C4-2B (cell line): Measurements from ENCODE around the gene PLXNA1.

Experiments used
- ZFX ChIP-seq: fragments of 450-650 bp; IDR thresholded peaks from 2 replicates; pipeline ENCODE4 v1.6.1; 2017
- TF ChIP-seq, protein P1 (sequence below): fragments of 450-650 bp; conservative IDR thresholded peaks from 2 replicates; pipeline ENCODE4 v1.5.1; 2017; ENCODE audit warnings: mild to moderate bottlenecking

DNA sequence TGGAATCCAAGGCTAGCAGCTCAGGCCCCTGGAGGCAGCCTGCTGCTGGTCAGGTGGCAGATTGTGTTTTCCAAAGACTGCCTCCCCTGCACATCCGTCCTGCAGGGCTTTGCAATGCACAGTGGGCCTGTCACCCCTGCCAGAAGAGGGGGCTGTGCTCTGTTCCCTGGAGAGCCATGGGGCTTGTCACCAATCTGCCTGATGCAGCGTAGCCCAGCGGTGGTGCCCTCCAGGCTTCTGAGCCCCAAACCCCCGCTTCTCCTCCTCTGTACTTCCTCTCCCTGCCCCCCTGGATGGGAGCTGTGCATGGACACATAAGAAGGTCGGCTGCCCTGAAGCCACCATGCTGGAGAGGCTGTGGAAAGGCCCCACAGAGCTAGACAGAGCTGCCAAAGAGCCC, 10.0 kb upstream of the PLXNA1 start:
- TF ChIP-seq, protein P1, sequence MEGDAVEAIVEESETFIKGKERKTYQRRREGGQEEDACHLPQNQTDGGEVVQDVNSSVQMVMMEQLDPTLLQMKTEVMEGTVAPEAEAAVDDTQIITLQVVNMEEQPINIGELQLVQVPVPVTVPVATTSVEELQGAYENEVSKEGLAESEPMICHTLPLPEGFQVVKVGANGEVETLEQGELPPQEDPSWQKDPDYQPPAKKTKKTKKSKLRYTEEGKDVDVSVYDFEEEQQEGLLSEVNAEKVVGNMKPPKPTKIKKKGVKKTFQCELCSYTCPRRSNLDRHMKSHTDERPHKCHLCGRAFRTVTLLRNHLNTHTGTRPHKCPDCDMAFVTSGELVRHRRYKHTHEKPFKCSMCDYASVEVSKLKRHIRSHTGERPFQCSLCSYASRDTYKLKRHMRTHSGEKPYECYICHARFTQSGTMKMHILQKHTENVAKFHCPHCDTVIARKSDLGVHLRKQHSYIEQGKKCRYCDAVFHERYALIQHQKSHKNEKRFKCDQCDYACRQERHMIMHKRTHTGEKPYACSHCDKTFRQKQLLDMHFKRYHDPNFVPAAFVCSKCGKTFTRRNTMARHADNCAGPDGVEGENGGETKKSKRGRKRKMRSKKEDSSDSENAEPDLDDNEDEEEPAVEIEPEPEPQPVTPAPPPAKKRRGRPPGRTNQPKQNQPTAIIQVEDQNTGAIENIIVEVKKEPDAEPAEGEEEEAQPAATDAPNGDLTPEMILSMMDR = no peak
- TF ChIP-seq ZFX = no peak
